Liver (tissue), 3 donors: ENCODE results near the gene PHYHD1.

Experiments
- ATF3 ChIP-seq: IDR thresholded peaks from 2 replicates; pipeline ENCODE4 v1.6.1; 2016; ENCODE audit warnings: antibody characterized with exemption
- CTCF ChIP-seq: fragments of 150-350 bp; IDR thresholded peaks from 2 replicates; pipeline ENCODE4 v1.5.1; 2017; ENCODE audit warnings: improper control_type of control experiment, low read depth, low read length; ENCODE audit not compliant: missing input control
- EGR1 ChIP-seq, 2 donors: IDR thresholded peaks; 2 replicates each; pipeline ENCODE4 v1.6.1; 2016 to 2018; ENCODE audit warnings: antibody characterized with exemption in 2 of 2, low read depth in 2 of 2
- FOXA2 ChIP-seq: IDR thresholded peaks from 2 replicates; pipeline ENCODE4 v1.6.1; 2016; ENCODE audit warnings: antibody characterized with exemption
- GABPA ChIP-seq, 2 donors: IDR thresholded peaks in 1 of 2; conservative IDR thresholded peaks in 1 of 2; 2 replicates each; pipeline ENCODE4 v1.6.1; 2016; ENCODE audit warnings: antibody characterized with exemption in 2 of 2, mild to moderate bottlenecking in 1 of 2, moderate library complexity in 1 of 2
- JUND ChIP-seq, 2 donors: IDR thresholded peaks; 2 replicates each; pipeline ENCODE4 v1.6.1; 2016; ENCODE audit warnings: antibody characterized with exemption in 2 of 2
- RAD21 ChIP-seq, 2 donors: IDR thresholded peaks; 2 replicates each; pipeline ENCODE4 v1.6.1; 2016; ENCODE audit warnings: antibody characterized with exemption in 2 of 2, mild to moderate bottlenecking in 2 of 2
- SP1 ChIP-seq: IDR thresholded peaks from 2 replicates; pipeline ENCODE4 v1.6.1; 2018; ENCODE audit warnings: antibody characterized with exemption, mild to moderate bottlenecking
- TAF1 ChIP-seq: conservative IDR thresholded peaks from 2 replicates; pipeline ENCODE4 v1.6.1; 2016; ENCODE audit warnings: antibody characterized with exemption, mild to moderate bottlenecking
- YY1 ChIP-seq: IDR thresholded peaks from 2 replicates; pipeline ENCODE4 v1.6.1; 2016; ENCODE audit warnings: antibody characterized with exemption, mild to moderate bottlenecking
- TF ChIP-seq, protein P1 (sequence below): IDR thresholded peaks from 2 replicates; pipeline ENCODE4 v1.6.1; 2016; ENCODE audit warnings: antibody characterized with exemption
- TF ChIP-seq, protein P2 (sequence below): IDR thresholded peaks from 2 replicates; pipeline ENCODE4 v1.6.1; 2016; ENCODE audit warnings: antibody characterized with exemption, mild to moderate bottlenecking
- TF ChIP-seq, protein P3 (sequence below): IDR thresholded peaks from 2 replicates; pipeline ENCODE4 v1.6.1; 2016; ENCODE audit warnings: antibody characterized with exemption
- donor health status: healthy.
- donor health status: healthy.

- no peak for TF ChIP-seq TAF1
- TF ChIP-seq ATF3: no peak
- TF ChIP-seq, protein P1, sequence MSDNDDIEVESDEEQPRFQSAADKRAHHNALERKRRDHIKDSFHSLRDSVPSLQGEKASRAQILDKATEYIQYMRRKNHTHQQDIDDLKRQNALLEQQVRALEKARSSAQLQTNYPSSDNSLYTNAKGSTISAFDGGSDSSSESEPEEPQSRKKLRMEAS: no peak
- TF ChIP-seq, protein P2, sequence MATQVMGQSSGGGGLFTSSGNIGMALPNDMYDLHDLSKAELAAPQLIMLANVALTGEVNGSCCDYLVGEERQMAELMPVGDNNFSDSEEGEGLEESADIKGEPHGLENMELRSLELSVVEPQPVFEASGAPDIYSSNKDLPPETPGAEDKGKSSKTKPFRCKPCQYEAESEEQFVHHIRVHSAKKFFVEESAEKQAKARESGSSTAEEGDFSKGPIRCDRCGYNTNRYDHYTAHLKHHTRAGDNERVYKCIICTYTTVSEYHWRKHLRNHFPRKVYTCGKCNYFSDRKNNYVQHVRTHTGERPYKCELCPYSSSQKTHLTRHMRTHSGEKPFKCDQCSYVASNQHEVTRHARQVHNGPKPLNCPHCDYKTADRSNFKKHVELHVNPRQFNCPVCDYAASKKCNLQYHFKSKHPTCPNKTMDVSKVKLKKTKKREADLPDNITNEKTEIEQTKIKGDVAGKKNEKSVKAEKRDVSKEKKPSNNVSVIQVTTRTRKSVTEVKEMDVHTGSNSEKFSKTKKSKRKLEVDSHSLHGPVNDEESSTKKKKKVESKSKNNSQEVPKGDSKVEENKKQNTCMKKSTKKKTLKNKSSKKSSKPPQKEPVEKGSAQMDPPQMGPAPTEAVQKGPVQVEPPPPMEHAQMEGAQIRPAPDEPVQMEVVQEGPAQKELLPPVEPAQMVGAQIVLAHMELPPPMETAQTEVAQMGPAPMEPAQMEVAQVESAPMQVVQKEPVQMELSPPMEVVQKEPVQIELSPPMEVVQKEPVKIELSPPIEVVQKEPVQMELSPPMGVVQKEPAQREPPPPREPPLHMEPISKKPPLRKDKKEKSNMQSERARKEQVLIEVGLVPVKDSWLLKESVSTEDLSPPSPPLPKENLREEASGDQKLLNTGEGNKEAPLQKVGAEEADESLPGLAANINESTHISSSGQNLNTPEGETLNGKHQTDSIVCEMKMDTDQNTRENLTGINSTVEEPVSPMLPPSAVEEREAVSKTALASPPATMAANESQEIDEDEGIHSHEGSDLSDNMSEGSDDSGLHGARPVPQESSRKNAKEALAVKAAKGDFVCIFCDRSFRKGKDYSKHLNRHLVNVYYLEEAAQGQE: no peak
- TF ChIP-seq CTCF: no peak
- TF ChIP-seq YY1: no peak
- peak; percentile 8 to 23 for TF ChIP-seq JUND (IDR thresholded peaks at IDR 0.05)
- peak in 1 of 2 donors; percentile 16 for TF ChIP-seq GABPA (IDR thresholded peaks at IDR 0.05 in 1 of 2, conservative IDR thresholded peaks at IDR 0.05 in 1 of 2)
- no peak for TF ChIP-seq EGR1 (IDR thresholded peaks at IDR 0.05; ENCODE audit: low read depth in 2 of 2)
- TF ChIP-seq SP1: peak; percentile 41
- peak in 1 of 2 donors; percentile 22 for TF ChIP-seq RAD21 (IDR thresholded peaks at IDR 0.05)
- TF ChIP-seq, protein P3, sequence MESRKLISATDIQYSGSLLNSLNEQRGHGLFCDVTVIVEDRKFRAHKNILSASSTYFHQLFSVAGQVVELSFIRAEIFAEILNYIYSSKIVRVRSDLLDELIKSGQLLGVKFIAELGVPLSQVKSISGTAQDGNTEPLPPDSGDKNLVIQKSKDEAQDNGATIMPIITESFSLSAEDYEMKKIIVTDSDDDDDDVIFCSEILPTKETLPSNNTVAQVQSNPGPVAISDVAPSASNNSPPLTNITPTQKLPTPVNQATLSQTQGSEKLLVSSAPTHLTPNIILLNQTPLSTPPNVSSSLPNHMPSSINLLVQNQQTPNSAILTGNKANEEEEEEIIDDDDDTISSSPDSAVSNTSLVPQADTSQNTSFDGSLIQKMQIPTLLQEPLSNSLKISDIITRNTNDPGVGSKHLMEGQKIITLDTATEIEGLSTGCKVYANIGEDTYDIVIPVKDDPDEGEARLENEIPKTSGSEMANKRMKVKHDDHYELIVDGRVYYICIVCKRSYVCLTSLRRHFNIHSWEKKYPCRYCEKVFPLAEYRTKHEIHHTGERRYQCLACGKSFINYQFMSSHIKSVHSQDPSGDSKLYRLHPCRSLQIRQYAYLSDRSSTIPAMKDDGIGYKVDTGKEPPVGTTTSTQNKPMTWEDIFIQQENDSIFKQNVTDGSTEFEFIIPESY: no peak
- TF ChIP-seq FOXA2: no peak
Measured at GRCh38 chr9:128911529-128912035, 9.2 kb upstream of the PHYHD1 start.
